ENCODE data around the gene PPP2R5B.
"Not testable (repeated sequence)": the region's sequence is repeated elsewhere in the genome, so short reads cannot be mapped to it uniquely, and the experiment has no call there.

The PPP2R5B gene

DNA sequence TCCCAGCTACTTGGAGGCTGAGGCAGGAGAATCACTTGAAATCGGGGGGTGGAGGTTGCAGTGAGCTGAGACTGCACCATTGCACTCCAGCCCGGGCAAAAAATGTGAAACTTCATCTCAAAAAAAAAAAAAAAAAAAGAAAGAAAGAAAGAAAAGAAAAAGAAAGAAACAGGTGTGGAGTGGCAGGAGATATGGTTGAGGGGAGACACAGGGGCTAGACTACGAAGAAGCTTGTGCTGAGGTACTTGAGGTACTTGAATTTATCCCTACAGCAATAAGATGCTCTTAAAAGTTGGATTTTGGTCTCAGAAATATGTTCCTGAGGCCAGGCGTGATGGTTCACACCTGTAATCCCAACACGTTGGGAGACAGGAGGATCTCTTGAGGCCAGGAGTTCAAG lies 49.6 kb downstream of the PPP2R5B start:
- DNase-seq (ENCODE audit: low read depth in 2 of 2, low spot score in 1 of 2), result no peak

DNA sequence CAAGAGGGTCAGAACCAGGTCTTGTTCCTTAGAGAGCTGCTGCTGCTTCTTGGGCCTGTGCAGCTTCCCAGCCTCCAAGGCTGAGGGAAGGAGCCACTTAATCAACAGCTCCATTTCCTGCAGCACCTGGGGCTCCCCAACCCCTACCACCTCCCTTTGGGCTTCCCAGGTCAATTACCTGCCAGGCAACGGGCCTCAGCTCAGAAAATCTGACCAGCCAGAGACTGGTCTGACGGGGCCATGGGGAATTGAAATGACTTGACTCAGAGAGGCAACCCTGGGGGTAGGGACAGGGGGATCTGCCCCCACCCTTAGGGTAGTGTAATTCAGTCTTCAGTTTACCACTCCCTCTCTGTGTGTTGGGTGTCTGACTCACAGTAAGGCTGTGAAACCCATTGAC lies 52.2 kb downstream of the PPP2R5B start:
- DNase-seq (ENCODE audit: low read depth in 2 of 2, low spot score in 1 of 2), result no peak

DNA sequence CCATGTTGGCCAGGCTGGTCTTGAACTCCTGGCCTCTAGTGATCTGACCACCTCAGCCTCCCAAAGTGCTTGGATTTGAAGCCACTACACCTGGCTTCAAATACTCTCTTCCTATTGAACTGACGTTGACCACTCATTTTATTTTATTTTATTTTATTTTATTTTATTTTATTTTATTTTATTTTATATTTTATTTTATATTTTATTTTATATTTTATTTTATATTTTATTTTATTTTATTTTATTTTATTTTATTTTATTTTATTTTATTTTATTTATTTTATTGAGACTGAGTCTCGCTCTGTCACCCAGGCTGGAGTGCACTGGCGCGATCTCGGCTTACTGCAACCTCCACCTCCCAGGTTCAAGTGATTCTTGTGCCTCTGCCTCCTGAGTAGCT lies 58.9 kb downstream of the PPP2R5B start:
- DNase-seq (ENCODE audit: low read depth in 2 of 2, low spot score in 1 of 2), result not testable (repeated sequence)
